ENCODE results near the gene C19orf38. TPM values are rescaled to one million over a fixed set of nuclear protein-coding genes. Genes with fewer than 3 reads are reported as not detected.

C19orf38 gene
- total RNA-seq, 1 experiment from 2014 or later, result 0.61 TPM

GRCh38 chr19:10878253-10878652 lies 30.0 kb downstream of the C19orf38 start:
- peak overlapping the region; percentile 99 for H3K27ac Mint-ChIP-seq (ENCODE audit: unreplicated experiment)
- no peak overlapping the region for H3K4me3 ChIP-seq (ENCODE audit: low read depth, low read length)
- ChIA-PET POLR2A (no interaction called here), CTCF (no interaction called here)
- H3K27me3 Mint-ChIP-seq (ENCODE audit: insufficient read depth, unreplicated experiment), result no peaks in the 10 kb centered on the region
- peaks cover 34% of the 10 kb centered on the region for H3K36me3 Mint-ChIP-seq (ENCODE audit: insufficient read depth, unreplicated experiment)
- no peak for DNase-seq
- no peaks in the 10 kb centered on the region for H3K9me3 Mint-ChIP-seq (ENCODE audit: unreplicated experiment)
- no peak for TF ChIP-seq CTCF (IDR thresholded peaks at IDR 0.05; ENCODE audit: insufficient read depth in 1 of 2, low read depth in 1 of 2, low read length in 1 of 2, severe bottlenecking in 1 of 2, unreplicated experiment in 1 of 2)
- H3K4me3 Mint-ChIP-seq (ENCODE audit: unreplicated experiment), result peak overlapping the region; percentile 19
- intact Hi-C loops (cut with micrococcal nuclease; ENCODE audit: unreplicated experiment), result no loop called here
- no TSS peak for BruUV-seq (replicated peaks)
- H3K9me3 ChIP-seq, result no peaks in the 10 kb centered on the region
- peaks cover 31% of the 10 kb centered on the region for H3K4me1 ChIP-seq
- H3K36me3 ChIP-seq (ENCODE audit: control insufficient read depth, insufficient read depth, low read length), result peaks cover 1% of the 10 kb centered on the region; the same call in 1 of the 2 replicates
- no peaks in the 10 kb centered on the region for H3K27me3 ChIP-seq (replicated peaks; ENCODE audit: control insufficient read depth, insufficient read depth, low read length)
- peaks cover 13% of the 10 kb centered on the region for H3K4me1 Mint-ChIP-seq (ENCODE audit: low read depth, unreplicated experiment)

DNA sequence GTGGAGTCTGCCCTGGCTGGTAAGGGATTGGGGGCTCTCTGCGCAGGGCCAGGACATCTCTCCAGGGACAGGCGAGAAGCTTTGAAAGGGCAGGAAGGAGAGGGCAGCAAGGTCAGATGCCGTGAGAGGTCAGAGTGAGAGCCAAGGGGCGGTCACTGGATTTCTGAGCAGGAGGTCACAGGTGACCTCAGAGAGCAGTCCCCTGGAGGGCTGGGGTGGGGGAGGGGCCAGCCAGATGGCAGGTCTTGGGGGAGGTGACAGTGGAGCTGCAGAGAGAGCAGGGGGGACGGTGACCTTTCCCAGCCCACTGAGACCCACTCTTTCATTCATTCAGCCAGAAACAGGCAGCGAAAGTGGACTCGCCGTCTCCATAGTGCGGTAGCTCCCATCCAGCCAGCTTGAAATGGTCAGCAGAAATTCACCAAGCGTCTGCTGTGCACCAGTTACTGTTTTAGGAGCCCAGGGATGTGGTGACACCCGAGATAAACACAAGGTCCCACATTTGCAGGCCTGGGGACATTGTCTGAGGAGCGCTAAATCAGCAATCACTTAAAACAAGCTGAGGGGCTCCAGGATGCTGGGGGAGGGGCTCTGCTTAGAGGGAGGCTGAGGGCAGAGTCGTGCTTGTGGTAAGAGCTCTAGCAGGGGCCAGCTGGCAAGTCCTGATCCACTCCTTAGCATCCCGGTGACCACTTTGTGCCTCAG lies 33.3 kb downstream of the C19orf38 start:
- H3K27me3 ChIP-seq (replicated peaks; ENCODE audit: control insufficient read depth, insufficient read depth, low read length), result no peaks in the 10 kb centered on the region
- H3K36me3 ChIP-seq (ENCODE audit: control insufficient read depth, insufficient read depth, low read length), result peaks cover 1% of the 10 kb centered on the region; the same call in 1 of the 2 replicates
- H3K9me3 Mint-ChIP-seq (ENCODE audit: unreplicated experiment), result no peaks in the 10 kb centered on the region
- intact Hi-C loops (cut with micrococcal nuclease; ENCODE audit: unreplicated experiment), result no loop called here
- ChIA-PET POLR2A (interaction anchor here (0.5 kb wide), 1 partner anchor 10 kb away, joined by 3 read pairs; no protein-coding TSS in a partner anchor), CTCF (interaction anchor here (0.7 kb wide), 1 partner anchor 1399 kb away, joined by 8 read pairs; no protein-coding TSS in a partner anchor)
- peaks cover 13% of the 10 kb centered on the region for H3K36me3 Mint-ChIP-seq (ENCODE audit: insufficient read depth, unreplicated experiment)
- H3K9me3 ChIP-seq, result no peaks in the 10 kb centered on the region
- BruUV-seq (replicated peaks), result no TSS peak
- H3K4me1 ChIP-seq, result peaks cover 20% of the 10 kb centered on the region
- H3K27ac Mint-ChIP-seq (ENCODE audit: unreplicated experiment), result peak overlapping the region; percentile 61
- H3K27me3 Mint-ChIP-seq (ENCODE audit: insufficient read depth, unreplicated experiment), result no peaks in the 10 kb centered on the region
- H3K4me1 Mint-ChIP-seq (ENCODE audit: low read depth, unreplicated experiment), result peaks cover 13% of the 10 kb centered on the region
- no peak for DNase-seq
- no peak overlapping the region for H3K4me3 ChIP-seq (ENCODE audit: low read depth, low read length)
- TF ChIP-seq CTCF (IDR thresholded peaks at IDR 0.05; ENCODE audit: insufficient read depth in 1 of 2, low read depth in 1 of 2, low read length in 1 of 2, severe bottlenecking in 1 of 2, unreplicated experiment in 1 of 2), result no peak
- no peak overlapping the region for H3K4me3 Mint-ChIP-seq (ENCODE audit: unreplicated experiment)

GRCh38 chr19:10882108-10882457 lies 33.9 kb downstream of the C19orf38 start:
- Histone ChIP-seq H3K36me3 (ENCODE audit: control insufficient read depth, insufficient read depth, low read length) (peaks cover 1% of the 10 kb centered on the region; the same call in 1 of the 2 replicates), H3K4me1 (peaks cover 20% of the 10 kb centered on the region), H3K27me3 (replicated peaks; ENCODE audit: control insufficient read depth, insufficient read depth, low read length) (no peaks in the 10 kb centered on the region), H3K4me3 (ENCODE audit: low read depth, low read length) (no peak overlapping the region), H3K9me3 (no peaks in the 10 kb centered on the region)
- H3K4me3 Mint-ChIP-seq (ENCODE audit: unreplicated experiment), result no peak overlapping the region
- ChIA-PET POLR2A (interaction anchor here (0.5 kb wide), 1 partner anchor 10 kb away, joined by 3 read pairs; no protein-coding TSS in a partner anchor), CTCF (interaction anchor here (0.7 kb wide), 1 partner anchor 1400 kb away, joined by 8 read pairs; no protein-coding TSS in a partner anchor)
- BruUV-seq (replicated peaks), result no TSS peak
- H3K9me3 Mint-ChIP-seq (ENCODE audit: unreplicated experiment), result no peaks in the 10 kb centered on the region
- H3K27me3 Mint-ChIP-seq (ENCODE audit: insufficient read depth, unreplicated experiment), result no peaks in the 10 kb centered on the region
- no peak for DNase-seq
- intact Hi-C loops (cut with micrococcal nuclease; ENCODE audit: unreplicated experiment), result no loop called here
- TF ChIP-seq CTCF (IDR thresholded peaks at IDR 0.05; ENCODE audit: insufficient read depth in 1 of 2, low read depth in 1 of 2, low read length in 1 of 2, severe bottlenecking in 1 of 2, unreplicated experiment in 1 of 2), result no peak
- peaks cover 13% of the 10 kb centered on the region for H3K36me3 Mint-ChIP-seq (ENCODE audit: insufficient read depth, unreplicated experiment)
- no peak overlapping the region for H3K27ac Mint-ChIP-seq (ENCODE audit: unreplicated experiment)
- H3K4me1 Mint-ChIP-seq (ENCODE audit: low read depth, unreplicated experiment), result peaks cover 13% of the 10 kb centered on the region
